ENCODE measurements around the gene PEX14. TPM values are rescaled to one million over a fixed set of nuclear protein-coding genes. Genes with fewer than 3 reads are reported as not detected.

The PEX14 gene
- total RNA-seq, 1 experiment from 2014 or later, result 29.3 TPM

GRCh38 chr1:10671090-10671489 is 196.3 kb downstream of the PEX14 start:
- Histone ChIP-seq H3K9me2 (ENCODE audit: insufficient read depth) (no peaks in the 10 kb centered on the region), H4K20me1 (ENCODE audit: insufficient read depth) (no peaks in the 10 kb centered on the region), H3K36me3 (ENCODE audit: control insufficient read depth in 1 of 2, insufficient read depth in 2 of 2, low read length in 2 of 2) (no peaks in the 10 kb centered on the region), H2AFZ (ENCODE audit: low read depth, low read length, poor library complexity, severe bottlenecking) (no peak overlapping the region), H3K9me3 (ENCODE audit: control insufficient read depth in 1 of 2, insufficient read depth in 1 of 2, low read depth in 1 of 2, low read length in 2 of 2) (no peaks in the 10 kb centered on the region), H3K27me3 (ENCODE audit: insufficient read depth, low read length) (no peaks in the 10 kb centered on the region), H3K4me3 (replicated peaks in 1 of 2; ENCODE audit: low read depth in 1 of 2, low read length in 2 of 2) (no peak overlapping the region), H3K27ac (ENCODE audit: low read depth, low read length) (no peak overlapping the region), H3K9ac (ENCODE audit: low read length) (no peak overlapping the region), H3K4me1 (ENCODE audit: control insufficient read depth in 1 of 2, insufficient read depth in 2 of 2, low read length in 2 of 2) (no peaks in the 10 kb centered on the region), H3K79me2 (ENCODE audit: insufficient read depth, low read length) (no peaks in the 10 kb centered on the region), H3K4me2 (ENCODE audit: low read length) (no peak overlapping the region)
- no TSS peak for BruUV-seq (replicated peaks)
- ChIA-PET RAD21 (ENCODE audit: low non-redundant PET in 1 of 2, low total read pairs in 2 of 2, uncharacterized antibody in 2 of 2, unreplicated experiment in 2 of 2) (no interaction called here), CTCF (no interaction called here), POLR2A (no interaction called here)
- DNase-seq (ENCODE audit: low read depth, low spot score) (no peak), ATAC-seq (no peak)
- intact Hi-C loops (cut with micrococcal nuclease), result loop anchor here (5.0 kb wide), 1 partner anchor 196 kb away; no protein-coding TSS in a partner anchor
- TF ChIP-seq POLR2A (IDR thresholded peaks at IDR 0.05; ENCODE audit: borderline replicate concordance, extremely low read depth, insufficient read depth, insufficient read length) (no peak), FOSL1 (IDR thresholded peaks at IDR 0.05; ENCODE audit: low read depth) (no peak), SRF (IDR thresholded peaks at IDR 0.05; ENCODE audit: low read depth) (no peak), ELF1 (IDR thresholded peaks at IDR 0.05; ENCODE audit: borderline replicate concordance, low read depth) (no peak), ATF3 (IDR thresholded peaks at IDR 0.05) (no peak)

- peak; percentile 25 for ATAC-seq
- no peak overlapping the region for H3K9ac ChIP-seq (ENCODE audit: low read length)
- H3K9me2 ChIP-seq (ENCODE audit: insufficient read depth), result no peaks in the 10 kb centered on the region
- CTCF ChIA-PET, result no interaction called here
- no peak overlapping the region for H3K27ac ChIP-seq (ENCODE audit: low read depth, low read length)
- no TSS peak for BruUV-seq (replicated peaks)
- no peak overlapping the region for H2AFZ ChIP-seq (ENCODE audit: low read depth, low read length, poor library complexity, severe bottlenecking)
- H3K79me2 ChIP-seq (ENCODE audit: insufficient read depth, low read length), result no peaks in the 10 kb centered on the region
- no peaks in the 10 kb centered on the region for H3K36me3 ChIP-seq (ENCODE audit: control insufficient read depth in 1 of 2, insufficient read depth in 2 of 2, low read length in 2 of 2)
- no peaks in the 10 kb centered on the region for H3K4me1 ChIP-seq (ENCODE audit: control insufficient read depth in 1 of 2, insufficient read depth in 2 of 2, low read length in 2 of 2)
- RAD21 ChIA-PET (ENCODE audit: low non-redundant PET in 1 of 2, low total read pairs in 2 of 2, uncharacterized antibody in 2 of 2, unreplicated experiment in 2 of 2), result no interaction called here
- intact Hi-C loops (cut with micrococcal nuclease), result loop anchor here (5.0 kb wide), 1 partner anchor 196 kb away; no protein-coding TSS in a partner anchor
- POLR2A ChIA-PET, result no interaction called here
- no peak for DNase-seq (ENCODE audit: low read depth, low spot score)
- no peaks in the 10 kb centered on the region for H3K27me3 ChIP-seq (ENCODE audit: insufficient read depth, low read length)
- H3K9me3 ChIP-seq (ENCODE audit: control insufficient read depth in 1 of 2, insufficient read depth in 1 of 2, low read depth in 1 of 2, low read length in 2 of 2), result no peaks in the 10 kb centered on the region
- H3K4me3 ChIP-seq (replicated peaks in 1 of 2; ENCODE audit: low read depth in 1 of 2, low read length in 2 of 2), result no peak overlapping the region
- no peaks in the 10 kb centered on the region for H4K20me1 ChIP-seq (ENCODE audit: insufficient read depth)
- H3K4me2 ChIP-seq (ENCODE audit: low read length), result no peak overlapping the region
- TF ChIP-seq ZNF274 (IDR thresholded peaks at IDR 0.05; ENCODE audit: low read depth, low read length), result no peak
- TF ChIP-seq CBX3 (IDR thresholded peaks at IDR 0.05; ENCODE audit: low read depth), result no peak
- TF ChIP-seq MAX (IDR thresholded peaks at IDR 0.05), result no peak
- TF ChIP-seq REST (IDR thresholded peaks at IDR 0.05; ENCODE audit: low read depth), result no peak
- TF ChIP-seq EZH2phosphoT487 (IDR thresholded peaks at IDR 0.05; ENCODE audit: borderline replicate concordance), result no peak
- no peak for TF ChIP-seq SRF (IDR thresholded peaks at IDR 0.05; ENCODE audit: low read depth)
- TF ChIP-seq SP1 (IDR thresholded peaks at IDR 0.05; ENCODE audit: low read depth), result no peak
- no peak for TF ChIP-seq CTCF (IDR thresholded peaks at IDR 0.05 in 2 of 3, conservative IDR thresholded peaks at IDR 0.05 in 1 of 3; ENCODE audit: borderline replicate concordance in 1 of 3, insufficient read depth in 1 of 3, low read depth in 2 of 3, low read length in 2 of 3)
- no peak for TF ChIP-seq POLR2AphosphoS5 (IDR thresholded peaks at IDR 0.05; ENCODE audit: low read depth, low read length)
- no peak for TF ChIP-seq ELF1 (IDR thresholded peaks at IDR 0.05; ENCODE audit: borderline replicate concordance, low read depth)
- no peak for TF ChIP-seq JUND (IDR thresholded peaks at IDR 0.05)
- TF ChIP-seq TCF7L2 (IDR thresholded peaks at IDR 0.05; ENCODE audit: borderline replicate concordance, extremely low read depth, insufficient read depth, insufficient read length), result no peak
These were observed 197.0 kb downstream of the PEX14 start for GRCh38 chr1:10671622-10672342.
